Stimulated activated CD8-positive, alpha-beta memory T cell treated with anti-CD3 and anti-CD28 coated beads, Interleukin-15, amount 100 ng/mL, for 24 hours (primary cell): Measurements from ENCODE around the gene QSOX2.

Experiments used
- DNase-seq: peaks from one replicate; pipeline ENCODE4 v3.0.0-alpha.2; 2020; ENCODE audit warnings: low read depth

QSOX2 gene

GRCh38 chr9:136245219-136246150, at the start of gene QSOX2:
TSS of gene QSOX2 (minus strand) at chr9:136245812. CDS start at chr9:136245803, 9 bp downstream.
- peak; percentile 81 for DNase-seq

GRCh38 chr9:136295055-136295454, 49.4 kb upstream of the QSOX2 start:
- no peak for DNase-seq

- DNase-seq: no peak
Measured at GRCh38 chr9:136294437-136294836, 48.8 kb upstream of the QSOX2 start.

- no peak for DNase-seq
Measured at GRCh38 chr9:136293476-136294077, 48.0 kb upstream of the QSOX2 start.

- DNase-seq: no peak
Measured at GRCh38 chr9:136292591-136293448, 47.2 kb upstream of the QSOX2 start.

- DNase-seq: no peak
Measured at GRCh38 chr9:136292026-136292538, 46.5 kb upstream of the QSOX2 start.

GRCh38 chr9:136291306-136292025, 45.9 kb upstream of the QSOX2 start:
- DNase-seq: no peak

- no peak for DNase-seq
Measured at GRCh38 chr9:136290508-136291000, 44.9 kb upstream of the QSOX2 start.

- DNase-seq: no peak
Measured at GRCh38 chr9:136289651-136290507, 44.3 kb upstream of the QSOX2 start.

- DNase-seq: no peak
Measured at GRCh38 chr9:136287960-136288753, 42.5 kb upstream of the QSOX2 start.

GRCh38 chr9:136286987-136287379, 41.4 kb upstream of the QSOX2 start:
- no peak for DNase-seq

- no peak for DNase-seq
Measured at GRCh38 chr9:136286359-136286986, 40.9 kb upstream of the QSOX2 start.

- no peak for DNase-seq
Measured at GRCh38 chr9:136285501-136286358, 40.1 kb upstream of the QSOX2 start.

GRCh38 chr9:136284951-136285350, 39.3 kb upstream of the QSOX2 start:
- no peak for DNase-seq

- no peak for DNase-seq
Measured at GRCh38 chr9:136284311-136284710, 38.7 kb upstream of the QSOX2 start.

GRCh38 chr9:136283291-136284235, 38.0 kb upstream of the QSOX2 start:
- DNase-seq: peak; percentile 56
